WTC11 (cell line): Measurements from ENCODE around the gene PTK6. TPM values are rescaled to one million over a fixed set of nuclear protein-coding genes. Genes with fewer than 3 reads are reported as not detected.

Experiments used
- ATAC-seq: fragments of 200-7000 bp; cut with Tn5 transposase; 2 replicates; pipeline ENCODE4 v1.10.0; 2021; ENCODE audit warnings: mild to moderate bottlenecking, moderate library complexity
- CTCF ChIA-PET: fragments of 300-600 bp; sonication (Branson Sonifier 250); formaldehyde crosslinking; loops from one replicate; lab custom pipeline; 2021; ENCODE audit warnings: antibody characterized with exemption; lab: Charles Lee
- POLR2A ChIA-PET: fragments of 350-600 bp; sonication (Branson Sonifier 250); formaldehyde crosslinking; loops from one replicate; lab custom pipeline; 2021; ENCODE audit warnings: antibody characterized with exemption; lab: Charles Lee
- DNase-seq: peaks from one replicate; pipeline ENCODE4 v3.0.0; 2021; ENCODE audit warnings: low spot score
- H3K27ac Mint-ChIP-seq: 2 replicates; pipeline ENCODE4 v1.8.0; 2021; ENCODE audit warnings: mixed read lengths
- H3K27me3 Mint-ChIP-seq: 2 replicates; pipeline ENCODE4 v1.8.0; 2021; ENCODE audit warnings: low read depth, mild to moderate bottlenecking, moderate library complexity, mixed read lengths
- H3K36me3 Mint-ChIP-seq: 2 replicates; pipeline ENCODE4 v1.8.0; 2021; ENCODE audit warnings: mixed read lengths
- H3K4me1 Mint-ChIP-seq: 2 replicates; pipeline ENCODE4 v1.8.0; 2022; ENCODE audit warnings: mixed read lengths
- H3K4me3 Mint-ChIP-seq: 2 replicates; pipeline ENCODE4 v1.8.0; 2021; ENCODE audit warnings: mild to moderate bottlenecking, moderate library complexity, mixed read lengths
- H3K9me3 Mint-ChIP-seq: 2 replicates; pipeline ENCODE4 v1.8.0; 2021; ENCODE audit warnings: mixed read lengths
- AFF4 ChIP-seq: sonication (generic); formaldehyde crosslinking; IDR thresholded peaks from 2 replicates; pipeline ENCODE4 v1.8.1; 2023; ENCODE audit warnings: mild to moderate bottlenecking, missing genetic modification reagents, borderline replicate concordance
- AR ChIP-seq: fragments of 250-450 bp; sonication (Bioruptor Pico); IDR thresholded peaks from 2 replicates; pipeline ENCODE4 v1.9.0; 2021; ENCODE audit warnings: mild to moderate bottlenecking
- ATF1 ChIP-seq: sonication (generic); formaldehyde crosslinking; IDR thresholded peaks from 2 replicates; pipeline ENCODE4 v1.8.1; 2023; ENCODE audit warnings: mild to moderate bottlenecking, moderate library complexity, missing genetic modification reagents
- CBFB ChIP-seq: sonication (generic); formaldehyde crosslinking; IDR thresholded peaks from 2 replicates; pipeline ENCODE4 v1.8.1; 2022; ENCODE audit warnings: mild to moderate bottlenecking, low read depth, missing genetic modification reagents
- CREM ChIP-seq: sonication (generic); formaldehyde crosslinking; IDR thresholded peaks from 2 replicates; pipeline ENCODE4 v1.8.1; 2022; ENCODE audit warnings: mild to moderate bottlenecking, missing genetic modification reagents, moderate library complexity
- ELF4 ChIP-seq: sonication (generic); formaldehyde crosslinking; IDR thresholded peaks from 2 replicates; pipeline ENCODE4 v1.8.1; 2022; ENCODE audit warnings: low read depth, mild to moderate bottlenecking, moderate library complexity, missing genetic modification reagents
- FOXJ3 ChIP-seq: sonication (generic); formaldehyde crosslinking; IDR thresholded peaks from 2 replicates; pipeline ENCODE4 v1.9.0; 2021; ENCODE audit warnings: missing genetic modification reagents, mild to moderate bottlenecking, borderline replicate concordance
- GABPB1 ChIP-seq: sonication (generic); formaldehyde crosslinking; IDR thresholded peaks from 2 replicates; pipeline ENCODE4 v1.8.1; 2023; ENCODE audit warnings: mild to moderate bottlenecking, missing genetic modification reagents
- GTF2I ChIP-seq: fragments of 250-450 bp; sonication (Bioruptor Pico); conservative IDR thresholded peaks from 2 replicates; pipeline ENCODE4 v1.4.0; 2021; ENCODE audit warnings: mild to moderate bottlenecking
- NFE2L1 ChIP-seq: sonication (generic); formaldehyde crosslinking; IDR thresholded peaks from 2 replicates; pipeline ENCODE4 v1.8.1; 2023; ENCODE audit warnings: missing genetic modification reagents
- NFYB ChIP-seq: sonication (generic); formaldehyde crosslinking; conservative IDR thresholded peaks from 2 replicates; pipeline ENCODE4 v1.8.0; 2022; ENCODE audit warnings: low read depth, missing genetic modification reagents
- NR3C1 ChIP-seq: sonication (generic); formaldehyde crosslinking; conservative IDR thresholded peaks from 2 replicates; pipeline ENCODE4 v1.8.1; 2023; ENCODE audit warnings: low read depth, mild to moderate bottlenecking, missing genetic modification reagents
- PREB ChIP-seq: sonication (generic); formaldehyde crosslinking; IDR thresholded peaks from 2 replicates; pipeline ENCODE4 v1.8.1; 2022; ENCODE audit warnings: mild to moderate bottlenecking, missing genetic modification reagents, moderate library complexity, borderline replicate concordance
- TP53 ChIP-seq: sonication (generic); formaldehyde crosslinking; IDR thresholded peaks from 2 replicates; pipeline ENCODE4 v1.8.1; 2023; ENCODE audit warnings: mild to moderate bottlenecking, missing genetic modification reagents
- ZBTB21 ChIP-seq: sonication (generic); formaldehyde crosslinking; IDR thresholded peaks from 2 replicates; pipeline ENCODE4 v1.8.1; 2023; ENCODE audit warnings: mild to moderate bottlenecking, missing genetic modification reagents, borderline replicate concordance
- ZNF138 ChIP-seq: sonication (generic); formaldehyde crosslinking; conservative IDR thresholded peaks from 2 replicates; pipeline ENCODE4 v1.8.1; 2022; ENCODE audit warnings: mild to moderate bottlenecking, moderate library complexity, missing genetic modification reagents
- ZNF232 ChIP-seq: sonication (generic); formaldehyde crosslinking; IDR thresholded peaks from 2 replicates; pipeline ENCODE4 v1.8.0; 2022; ENCODE audit warnings: mild to moderate bottlenecking, missing genetic modification reagents
- total RNA-seq: library from RNA; stranded (reverse); gene quantifications from 3 replicates; pipeline ENCODE4 v1.2.3, GENCODE V29; 2021
- TF ChIP-seq, protein P1 (sequence below): sonication (generic); formaldehyde crosslinking; IDR thresholded peaks from 2 replicates; pipeline ENCODE4 v1.8.0; 2023; ENCODE audit warnings: mild to moderate bottlenecking, missing genetic modification reagents
- TF ChIP-seq, protein P2 (sequence below): sonication (generic); formaldehyde crosslinking; IDR thresholded peaks from 2 replicates; pipeline ENCODE4 v1.8.1; 2023; ENCODE audit warnings: mild to moderate bottlenecking, missing genetic modification reagents, moderate library complexity
- TF ChIP-seq, protein P3 (sequence below): sonication (generic); formaldehyde crosslinking; IDR thresholded peaks from 2 replicates; pipeline ENCODE4 v1.8.0; 2023; ENCODE audit warnings: missing genetic modification reagents

Gene PTK6
- total RNA-seq, 1 experiment from 2014 or later: 0.22 TPM

GRCh38 chr20:63491635-63492230 lies 45.4 kb downstream of the PTK6 start (continued):
- TF ChIP-seq FOXJ3 (no peak), ZBTB21 (no peak), ATF1 (CRISPR knock-in tag) (no peak), ZNF232 (CRISPR knock-in tag) (no peak), CREM (no peak), PREB (CRISPR knock-in tag) (no peak)

DNA sequence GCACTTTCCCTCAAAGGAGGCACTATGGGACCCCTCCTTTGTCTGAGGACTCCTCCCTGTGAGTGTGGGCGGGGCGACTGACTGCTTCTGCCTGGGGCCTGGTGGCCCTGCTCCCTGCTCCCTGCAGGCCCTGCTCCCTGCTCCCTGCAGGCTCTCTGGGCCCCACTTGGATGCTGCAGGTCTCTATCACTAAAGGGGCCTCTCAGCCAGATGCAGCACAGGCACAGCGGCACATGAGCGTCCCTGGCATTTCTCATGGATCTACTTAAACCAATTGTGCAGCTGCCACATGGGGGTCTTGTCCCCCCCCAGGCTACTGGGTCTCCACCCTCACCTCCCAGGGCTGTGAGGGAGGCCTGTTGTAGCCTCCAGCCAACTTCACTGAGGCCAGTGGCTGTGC lies 46.1 kb downstream of the PTK6 start:
- Mint-ChIP-seq H3K4me3 (no peak overlapping the region), H3K36me3 (peaks cover 16% of the 10 kb centered on the region), H3K27ac (no peak overlapping the region), H3K9me3 (peaks cover 12% of the 10 kb centered on the region), H3K4me1 (no peaks in the 10 kb centered on the region), H3K27me3 (peaks cover 28% of the 10 kb centered on the region)
- ChIA-PET POLR2A (no interaction called here), CTCF (no interaction called here)
- ATAC-seq (no peak), DNase-seq (no peak)
- TF ChIP-seq, protein P1, sequence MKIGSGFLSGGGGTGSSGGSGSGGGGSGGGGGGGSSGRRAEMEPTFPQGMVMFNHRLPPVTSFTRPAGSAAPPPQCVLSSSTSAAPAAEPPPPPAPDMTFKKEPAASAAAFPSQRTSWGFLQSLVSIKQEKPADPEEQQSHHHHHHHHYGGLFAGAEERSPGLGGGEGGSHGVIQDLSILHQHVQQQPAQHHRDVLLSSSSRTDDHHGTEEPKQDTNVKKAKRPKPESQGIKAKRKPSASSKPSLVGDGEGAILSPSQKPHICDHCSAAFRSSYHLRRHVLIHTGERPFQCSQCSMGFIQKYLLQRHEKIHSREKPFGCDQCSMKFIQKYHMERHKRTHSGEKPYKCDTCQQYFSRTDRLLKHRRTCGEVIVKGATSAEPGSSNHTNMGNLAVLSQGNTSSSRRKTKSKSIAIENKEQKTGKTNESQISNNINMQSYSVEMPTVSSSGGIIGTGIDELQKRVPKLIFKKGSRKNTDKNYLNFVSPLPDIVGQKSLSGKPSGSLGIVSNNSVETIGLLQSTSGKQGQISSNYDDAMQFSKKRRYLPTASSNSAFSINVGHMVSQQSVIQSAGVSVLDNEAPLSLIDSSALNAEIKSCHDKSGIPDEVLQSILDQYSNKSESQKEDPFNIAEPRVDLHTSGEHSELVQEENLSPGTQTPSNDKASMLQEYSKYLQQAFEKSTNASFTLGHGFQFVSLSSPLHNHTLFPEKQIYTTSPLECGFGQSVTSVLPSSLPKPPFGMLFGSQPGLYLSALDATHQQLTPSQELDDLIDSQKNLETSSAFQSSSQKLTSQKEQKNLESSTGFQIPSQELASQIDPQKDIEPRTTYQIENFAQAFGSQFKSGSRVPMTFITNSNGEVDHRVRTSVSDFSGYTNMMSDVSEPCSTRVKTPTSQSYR (CRISPR knock-in tag): no peak
- no peak for TF ChIP-seq AR (CRISPR knock-in tag)
- no peak for TF ChIP-seq TP53 (CRISPR knock-in tag)
- no peak for TF ChIP-seq ZNF138 (CRISPR knock-in tag)
- no peak for TF ChIP-seq CBFB (CRISPR knock-in tag)
- TF ChIP-seq, protein P2, sequence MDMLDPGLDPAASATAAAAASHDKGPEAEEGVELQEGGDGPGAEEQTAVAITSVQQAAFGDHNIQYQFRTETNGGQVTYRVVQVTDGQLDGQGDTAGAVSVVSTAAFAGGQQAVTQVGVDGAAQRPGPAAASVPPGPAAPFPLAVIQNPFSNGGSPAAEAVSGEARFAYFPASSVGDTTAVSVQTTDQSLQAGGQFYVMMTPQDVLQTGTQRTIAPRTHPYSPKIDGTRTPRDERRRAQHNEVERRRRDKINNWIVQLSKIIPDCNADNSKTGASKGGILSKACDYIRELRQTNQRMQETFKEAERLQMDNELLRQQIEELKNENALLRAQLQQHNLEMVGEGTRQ (CRISPR knock-in tag): no peak
- TF ChIP-seq, protein P3, sequence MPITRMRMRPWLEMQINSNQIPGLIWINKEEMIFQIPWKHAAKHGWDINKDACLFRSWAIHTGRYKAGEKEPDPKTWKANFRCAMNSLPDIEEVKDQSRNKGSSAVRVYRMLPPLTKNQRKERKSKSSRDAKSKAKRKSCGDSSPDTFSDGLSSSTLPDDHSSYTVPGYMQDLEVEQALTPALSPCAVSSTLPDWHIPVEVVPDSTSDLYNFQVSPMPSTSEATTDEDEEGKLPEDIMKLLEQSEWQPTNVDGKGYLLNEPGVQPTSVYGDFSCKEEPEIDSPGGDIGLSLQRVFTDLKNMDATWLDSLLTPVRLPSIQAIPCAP (CRISPR knock-in tag): no peak
- TF ChIP-seq ATF1 (CRISPR knock-in tag): no peak
- no peak for TF ChIP-seq NR3C1 (CRISPR knock-in tag)
- TF ChIP-seq ELF4: no peak
- no peak for TF ChIP-seq GABPB1
- no peak for TF ChIP-seq NFYB (CRISPR knock-in tag)
- no peak for TF ChIP-seq GTF2I (CRISPR knock-in tag)
- TF ChIP-seq NFE2L1 (CRISPR knock-in tag): no peak
- no peak for TF ChIP-seq AFF4 (CRISPR knock-in tag)
- TF ChIP-seq, all 79 proteins: peak for 0
